Measurements from ENCODE around the gene SCAND1.

DNA sequence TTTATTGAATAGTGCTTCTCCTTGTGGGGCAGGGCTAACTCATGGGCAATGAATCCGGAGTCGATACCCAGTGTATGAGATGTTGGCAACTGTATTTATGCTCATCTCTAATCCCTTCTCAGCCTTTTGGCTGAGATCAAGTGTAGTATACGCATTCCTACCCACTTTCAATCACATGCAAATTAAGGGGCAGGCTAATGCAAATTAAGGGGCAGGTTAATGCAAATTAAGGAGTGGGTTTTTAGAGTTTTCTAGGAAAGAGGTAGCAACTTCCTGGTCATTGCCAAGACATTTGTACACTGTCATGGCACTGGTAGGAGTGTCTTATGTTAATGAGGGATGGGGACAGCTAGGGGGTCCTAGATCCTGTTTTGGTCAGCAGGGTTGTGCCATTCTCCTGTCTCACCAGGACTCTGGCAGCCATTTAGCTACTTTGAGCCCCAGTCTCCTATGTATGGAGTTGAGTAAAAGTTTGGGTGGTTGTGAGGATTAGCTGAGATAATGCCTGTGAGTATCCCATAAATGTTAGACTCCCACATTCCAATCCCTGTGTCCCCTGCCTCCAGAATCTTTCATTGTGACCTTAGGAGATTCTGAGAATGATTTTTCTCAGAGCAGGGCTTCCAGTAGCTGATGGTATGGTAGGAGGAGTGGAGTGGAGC, 13.8 kb upstream of the SCAND1 start, which contains the start of gene CNBD2:
- no peak for TF ChIP-seq TAF1 (IDR thresholded peaks at IDR 0.05; ENCODE audit: borderline replicate concordance, insufficient read depth, low read length)
- TF ChIP-seq SIN3A (IDR thresholded peaks at IDR 0.05; ENCODE audit: borderline replicate concordance, insufficient read depth, low read length): no peak
- no peak for TF ChIP-seq POLR2AphosphoS5 (IDR thresholded peaks at IDR 0.05; ENCODE audit: low read depth, low read length)
